Measurements from ENCODE around the gene TRMT61B.

The TRMT61B gene

GRCh38 chr2:28855977-28856376 lies 14.1 kb downstream of the TRMT61B start:
- DNase-seq: no peak

GRCh38 chr2:28855193-28855592 lies 14.9 kb downstream of the TRMT61B start:
- DNase-seq: no peak

GRCh38 chr2:28842042-28842441 lies 28.1 kb downstream of the TRMT61B start:
- DNase-seq: no peak

GRCh38 chr2:28838971-28839370 lies 31.1 kb downstream of the TRMT61B start:
- DNase-seq: no peak

GRCh38 chr2:28835781-28836180 lies 34.3 kb downstream of the TRMT61B start:
- no peak for DNase-seq

GRCh38 chr2:28833740-28834470 lies 36.2 kb downstream of the TRMT61B start:
- peak in 3 of 4 experiments; percentile 3 to 50 (median 49) for DNase-seq

GRCh38 chr2:28828382-28828781 lies 41.7 kb downstream of the TRMT61B start:
- DNase-seq: no peak

- DNase-seq: no peak
These were observed 45.2 kb downstream of the TRMT61B start for GRCh38 chr2:28824870-28825269.

GRCh38 chr2:28824207-28824606 lies 45.9 kb downstream of the TRMT61B start:
- no peak for DNase-seq

GRCh38 chr2:28822036-28822435 lies 48.1 kb downstream of the TRMT61B start:
- DNase-seq: no peak

- DNase-seq: peak; percentile 58 to 68 (median 64)
These were observed 48.7 kb downstream of the TRMT61B start for GRCh38 chr2:28821295-28821958.

GRCh38 chr2:28818053-28818452 lies 52.1 kb downstream of the TRMT61B start:
- DNase-seq: no peak

GRCh38 chr2:28810384-28811285 lies 59.5 kb downstream of the TRMT61B start, which contains the start of gene SPDYA:
TSS of gene SPDYA (plus strand) at chr2:28810834. CDS start at chr2:28816015, 5,181 bp downstream.
- DNase-seq: peak; percentile 65 to 87 (median 72)

- no peak for DNase-seq
These were observed 60.2 kb downstream of the TRMT61B start for GRCh38 chr2:28809927-28810326.

GRCh38 chr2:28802975-28803429 lies 67.1 kb downstream of the TRMT61B start:
- DNase-seq: no peak

GRCh38 chr2:28801726-28802125 lies 68.4 kb downstream of the TRMT61B start:
- DNase-seq: no peak

All from suppressor macrophage (primary cell).